ENCODE measurements around the gene YOD1.

YOD1 gene

DNA sequence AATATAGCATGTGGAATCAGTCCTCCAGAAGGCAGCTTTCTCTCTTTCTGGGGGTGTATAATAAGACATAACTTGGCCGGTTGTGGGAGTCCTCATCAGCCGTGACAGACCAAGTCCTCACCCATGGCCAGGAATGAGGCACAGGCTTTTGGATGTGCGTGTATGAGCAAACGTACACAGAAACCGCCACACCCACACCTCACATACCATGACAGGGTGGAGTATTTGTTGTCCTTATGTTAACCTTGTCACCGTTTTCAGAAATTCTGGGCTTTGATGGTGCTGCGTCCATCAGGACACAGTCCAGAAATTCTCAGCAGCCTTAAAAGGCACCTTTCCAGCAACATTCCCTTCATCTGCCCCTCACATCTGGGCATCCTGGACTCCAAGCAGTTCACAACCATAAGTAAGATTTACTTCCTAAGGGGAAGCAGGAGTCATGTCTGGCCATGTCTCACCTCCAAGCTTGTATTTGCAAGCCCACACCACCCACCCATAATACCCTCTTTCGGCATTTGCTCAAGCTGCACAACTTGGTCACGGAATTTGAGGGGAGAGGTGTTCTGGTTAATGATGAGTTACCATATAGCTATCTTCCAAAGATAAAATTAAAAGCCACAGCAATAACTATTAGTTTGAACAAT is 30.8 kb downstream of the YOD1 start:
- H3K36me3 ChIP-seq (ENCODE audit: low read length) = no peaks in the 10 kb centered on the region
- no peak overlapping the region for H3K4me2 ChIP-seq (ENCODE audit: low read depth, low read length, poor library complexity, severe bottlenecking)
- H3K9ac ChIP-seq (ENCODE audit: low read length) = no peak overlapping the region
- H3K9me3 ChIP-seq (ENCODE audit: insufficient read depth, low read length) = no peaks in the 10 kb centered on the region
- H2AFZ ChIP-seq (ENCODE audit: low read depth, low read length, severe bottlenecking) = no peak overlapping the region
- no peaks in the 10 kb centered on the region for H3K27me3 ChIP-seq (ENCODE audit: low read length)
- no peaks in the 10 kb centered on the region for H3K9me2 ChIP-seq (replicated peaks; ENCODE audit: insufficient read depth, low read length)
- no peak overlapping the region for H3K4me3 ChIP-seq (ENCODE audit: insufficient read depth, low read length, poor library complexity, severe bottlenecking)
- H3K27ac ChIP-seq (ENCODE audit: low read depth, low read length) = no peak overlapping the region
- no peaks in the 10 kb centered on the region for H4K20me1 ChIP-seq (ENCODE audit: low read depth, low read length)
- no peak for TF ChIP-seq EZH2phosphoT487 (conservative IDR thresholded peaks at IDR 0.05; ENCODE audit: low read length)
- TF ChIP-seq, protein P1, sequence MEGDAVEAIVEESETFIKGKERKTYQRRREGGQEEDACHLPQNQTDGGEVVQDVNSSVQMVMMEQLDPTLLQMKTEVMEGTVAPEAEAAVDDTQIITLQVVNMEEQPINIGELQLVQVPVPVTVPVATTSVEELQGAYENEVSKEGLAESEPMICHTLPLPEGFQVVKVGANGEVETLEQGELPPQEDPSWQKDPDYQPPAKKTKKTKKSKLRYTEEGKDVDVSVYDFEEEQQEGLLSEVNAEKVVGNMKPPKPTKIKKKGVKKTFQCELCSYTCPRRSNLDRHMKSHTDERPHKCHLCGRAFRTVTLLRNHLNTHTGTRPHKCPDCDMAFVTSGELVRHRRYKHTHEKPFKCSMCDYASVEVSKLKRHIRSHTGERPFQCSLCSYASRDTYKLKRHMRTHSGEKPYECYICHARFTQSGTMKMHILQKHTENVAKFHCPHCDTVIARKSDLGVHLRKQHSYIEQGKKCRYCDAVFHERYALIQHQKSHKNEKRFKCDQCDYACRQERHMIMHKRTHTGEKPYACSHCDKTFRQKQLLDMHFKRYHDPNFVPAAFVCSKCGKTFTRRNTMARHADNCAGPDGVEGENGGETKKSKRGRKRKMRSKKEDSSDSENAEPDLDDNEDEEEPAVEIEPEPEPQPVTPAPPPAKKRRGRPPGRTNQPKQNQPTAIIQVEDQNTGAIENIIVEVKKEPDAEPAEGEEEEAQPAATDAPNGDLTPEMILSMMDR (IDR thresholded peaks at IDR 0.05; ENCODE audit: insufficient read depth, low read length, poor library complexity, severe bottlenecking) = no peak
- no peaks in the 10 kb centered on the region for H3F3A ChIP-seq (ENCODE audit: insufficient read depth)
- H3K79me2 ChIP-seq (ENCODE audit: insufficient read depth, low read length) = no peaks in the 10 kb centered on the region

DNA sequence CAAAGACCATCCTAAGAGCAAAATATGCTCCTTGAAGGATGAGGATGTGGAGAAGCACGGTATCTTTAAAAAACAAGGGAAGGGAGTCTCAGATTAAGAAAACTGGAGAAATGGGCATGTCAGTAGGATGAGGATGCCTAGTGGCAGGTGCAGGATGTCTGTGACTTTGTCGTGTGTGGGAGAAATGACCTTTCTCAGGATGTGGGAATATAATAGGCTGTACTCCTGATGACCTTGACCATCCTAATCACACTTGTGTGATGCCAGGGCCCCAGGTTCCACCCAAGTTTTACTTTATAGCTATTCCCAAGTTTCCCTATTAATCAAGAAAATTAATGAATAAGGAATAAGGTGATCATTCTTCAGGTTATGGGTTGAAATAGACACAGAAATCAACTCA is 31.3 kb downstream of the YOD1 start:
- H3K9me3 ChIP-seq (ENCODE audit: insufficient read depth, low read length) = no peaks in the 10 kb centered on the region
- H3F3A ChIP-seq (ENCODE audit: insufficient read depth) = no peaks in the 10 kb centered on the region
- TF ChIP-seq, protein P1 (IDR thresholded peaks at IDR 0.05; ENCODE audit: insufficient read depth, low read length, poor library complexity, severe bottlenecking) = no peak
- TF ChIP-seq EZH2phosphoT487 (conservative IDR thresholded peaks at IDR 0.05; ENCODE audit: low read length) = no peak
- H3K27me3 ChIP-seq (ENCODE audit: low read length) = no peaks in the 10 kb centered on the region
- no peaks in the 10 kb centered on the region for H4K20me1 ChIP-seq (ENCODE audit: low read depth, low read length)
- no peak overlapping the region for H3K9ac ChIP-seq (ENCODE audit: low read length)
- H3K27ac ChIP-seq (ENCODE audit: low read depth, low read length) = no peak overlapping the region
- no peak overlapping the region for H3K4me3 ChIP-seq (ENCODE audit: insufficient read depth, low read length, poor library complexity, severe bottlenecking)
- no peaks in the 10 kb centered on the region for H3K9me2 ChIP-seq (replicated peaks; ENCODE audit: insufficient read depth, low read length)
- no peak overlapping the region for H2AFZ ChIP-seq (ENCODE audit: low read depth, low read length, severe bottlenecking)
- H3K4me2 ChIP-seq (ENCODE audit: low read depth, low read length, poor library complexity, severe bottlenecking) = no peak overlapping the region
- no peaks in the 10 kb centered on the region for H3K79me2 ChIP-seq (ENCODE audit: insufficient read depth, low read length)
- no peaks in the 10 kb centered on the region for H3K36me3 ChIP-seq (ENCODE audit: low read length)

DNA sequence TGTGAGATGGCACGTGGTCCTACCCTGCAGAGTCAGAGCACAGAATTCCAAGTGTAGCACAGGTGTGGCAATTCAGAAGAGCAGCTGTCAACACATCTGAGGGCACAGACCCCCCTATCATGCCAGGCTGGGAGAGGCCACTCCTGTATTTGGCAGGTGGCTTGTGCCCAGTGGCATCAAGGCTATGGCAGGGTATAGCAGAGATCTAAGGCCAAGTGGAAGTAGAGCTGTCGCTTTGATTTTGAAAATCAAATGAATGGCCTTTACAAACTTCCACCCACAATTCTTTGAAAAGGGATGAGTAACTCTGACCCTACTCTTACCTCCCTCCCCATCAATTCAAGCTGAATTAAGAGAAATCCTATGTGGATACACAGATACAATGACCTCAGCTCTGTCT is 31.8 kb downstream of the YOD1 start:
- Histone ChIP-seq H3K9me2 (replicated peaks; ENCODE audit: insufficient read depth, low read length) (no peaks in the 10 kb centered on the region), H2AFZ (ENCODE audit: low read depth, low read length, severe bottlenecking) (no peak overlapping the region), H3K4me3 (ENCODE audit: insufficient read depth, low read length, poor library complexity, severe bottlenecking) (no peak overlapping the region), H3K36me3 (ENCODE audit: low read length) (no peaks in the 10 kb centered on the region), H3K79me2 (ENCODE audit: insufficient read depth, low read length) (no peaks in the 10 kb centered on the region), H3K27me3 (ENCODE audit: low read length) (no peaks in the 10 kb centered on the region), H3K4me2 (ENCODE audit: low read depth, low read length, poor library complexity, severe bottlenecking) (no peak overlapping the region), H4K20me1 (ENCODE audit: low read depth, low read length) (no peaks in the 10 kb centered on the region), H3F3A (ENCODE audit: insufficient read depth) (no peaks in the 10 kb centered on the region), H3K9ac (ENCODE audit: low read length) (no peak overlapping the region), H3K9me3 (ENCODE audit: insufficient read depth, low read length) (no peaks in the 10 kb centered on the region), H3K27ac (ENCODE audit: low read depth, low read length) (no peak overlapping the region)
- TF ChIP-seq, protein P1 (IDR thresholded peaks at IDR 0.05; ENCODE audit: insufficient read depth, low read length, poor library complexity, severe bottlenecking) = no peak
- TF ChIP-seq EZH2phosphoT487 (conservative IDR thresholded peaks at IDR 0.05; ENCODE audit: low read length) = no peak

Data from SU-DHL-6 (cell line).